SU-DHL-6 (cell line): ENCODE measurements around the gene GMEB2.

Experiments used
- EZH2phosphoT487 ChIP-seq: fragments of 200-600 bp; sonication (generic), shearing (Covaris generic); conservative IDR thresholded peaks from 2 replicates; pipeline ENCODE4 v1.6.1; 2018; ENCODE audit warnings: mild to moderate bottlenecking, antibody characterized with exemption, low read length, moderate library complexity, mixed read lengths
- TF ChIP-seq, protein P1 (sequence below): fragments of 200-600 bp; sonication (generic); IDR thresholded peaks from one replicate; pipeline ENCODE4 v1.5.1; 2017; ENCODE audit warnings: antibody characterized with exemption, mild to moderate bottlenecking, low read length, moderate library complexity; ENCODE audit not compliant: insufficient read depth, poor library complexity, severe bottlenecking

DNA sequence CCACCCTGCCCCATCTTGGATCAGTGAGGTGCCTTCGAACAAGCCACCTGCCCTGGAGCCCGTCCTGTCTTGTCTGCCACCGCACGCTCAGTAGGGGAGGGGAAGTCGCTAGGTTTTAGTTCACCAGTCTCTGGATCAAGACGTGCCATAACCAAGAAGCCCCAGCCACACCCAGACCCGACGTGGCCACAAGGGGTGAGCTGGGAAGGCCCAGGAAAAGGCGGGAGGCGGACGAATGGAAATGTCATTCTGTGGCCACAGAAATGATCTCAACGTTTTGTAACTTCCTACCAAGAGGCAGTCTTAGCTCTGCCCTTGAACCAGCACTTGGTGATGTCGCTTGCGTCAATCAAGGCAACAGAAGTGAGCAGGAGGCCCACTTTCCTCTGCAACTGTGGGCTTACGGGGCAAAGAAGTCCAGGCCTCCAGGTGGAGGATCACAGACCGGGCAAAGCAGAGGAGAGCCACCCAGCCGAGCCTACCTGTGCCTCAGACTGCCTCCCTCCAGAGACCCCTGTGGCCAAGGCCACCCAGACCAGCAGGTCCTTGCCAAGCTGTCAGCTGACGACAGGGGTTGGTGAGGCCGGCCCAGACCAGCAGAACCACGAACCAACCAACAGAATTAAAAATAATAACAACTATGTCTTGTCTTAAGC is 14.5 kb downstream of the GMEB2 start:
- TF ChIP-seq, protein P1, sequence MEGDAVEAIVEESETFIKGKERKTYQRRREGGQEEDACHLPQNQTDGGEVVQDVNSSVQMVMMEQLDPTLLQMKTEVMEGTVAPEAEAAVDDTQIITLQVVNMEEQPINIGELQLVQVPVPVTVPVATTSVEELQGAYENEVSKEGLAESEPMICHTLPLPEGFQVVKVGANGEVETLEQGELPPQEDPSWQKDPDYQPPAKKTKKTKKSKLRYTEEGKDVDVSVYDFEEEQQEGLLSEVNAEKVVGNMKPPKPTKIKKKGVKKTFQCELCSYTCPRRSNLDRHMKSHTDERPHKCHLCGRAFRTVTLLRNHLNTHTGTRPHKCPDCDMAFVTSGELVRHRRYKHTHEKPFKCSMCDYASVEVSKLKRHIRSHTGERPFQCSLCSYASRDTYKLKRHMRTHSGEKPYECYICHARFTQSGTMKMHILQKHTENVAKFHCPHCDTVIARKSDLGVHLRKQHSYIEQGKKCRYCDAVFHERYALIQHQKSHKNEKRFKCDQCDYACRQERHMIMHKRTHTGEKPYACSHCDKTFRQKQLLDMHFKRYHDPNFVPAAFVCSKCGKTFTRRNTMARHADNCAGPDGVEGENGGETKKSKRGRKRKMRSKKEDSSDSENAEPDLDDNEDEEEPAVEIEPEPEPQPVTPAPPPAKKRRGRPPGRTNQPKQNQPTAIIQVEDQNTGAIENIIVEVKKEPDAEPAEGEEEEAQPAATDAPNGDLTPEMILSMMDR: no peak
- no peak for TF ChIP-seq EZH2phosphoT487
